Measurements from ENCODE around the gene HELZ. TPM values are rescaled to one million over a fixed set of nuclear protein-coding genes. Genes with fewer than 3 reads are reported as not detected.

Gene HELZ
- total and polyA plus RNA-seq, 2 donors (not counting 1 experiment from before 2014, with no cell fraction given), result 10.4 to 97.8 TPM

GRCh38 chr17:67216578-67217320, 28.2 kb downstream of the HELZ start:
- ATAC-seq (ENCODE audit: low read depth) (no peak), DNase-seq (no peak)
- Histone ChIP-seq H3K36me3 (replicated peaks in 1 of 2; ENCODE audit: control extremely low read depth in 1 of 2, control insufficient read depth in 1 of 2, extremely low read depth in 1 of 2, insufficient read depth in 2 of 2, low read length in 1 of 2) (peaks cover 3 to 48% of the 10 kb centered on the region in 2 experiments), H3K79me2 (ENCODE audit: control insufficient read depth, insufficient read depth, low read length) (peaks cover 64% of the 10 kb centered on the region), H2AFZ (ENCODE audit: insufficient read depth, low read depth, low read length, poor library complexity, severe bottlenecking) (no peak overlapping the region), H3K4me2 (replicated peaks; ENCODE audit: low read depth, low read length, poor library complexity, severe bottlenecking) (no peak overlapping the region), H3K9me3 (ENCODE audit: control extremely low read depth in 1 of 3, control insufficient read depth in 2 of 3, insufficient read depth in 1 of 3, low read length in 2 of 3) (no peaks in the 10 kb centered on the region), H3K27ac (ENCODE audit: low read length in 2 of 2) (no peak overlapping the region), H3K4me3 (ENCODE audit: control extremely low read depth in 1 of 5, extremely low read depth in 1 of 5, insufficient read depth in 1 of 5, low read depth in 2 of 5, low read length in 4 of 5) (no peak overlapping the region), H3K27me3 (replicated peaks in 1 of 4; ENCODE audit: control extremely low read depth in 1 of 4, control insufficient read depth in 3 of 4, insufficient read depth in 4 of 4, low read length in 3 of 4) (no peaks in the 10 kb centered on the region), H4K20me1 (ENCODE audit: control insufficient read depth, insufficient read depth, low read length, poor library complexity, severe bottlenecking) (peaks cover 67% of the 10 kb centered on the region), H3K4me1 (ENCODE audit: control insufficient read depth in 2 of 2, insufficient read depth in 2 of 2, low read length in 2 of 2) (no peaks in the 10 kb centered on the region), H3K9ac (ENCODE audit: low read length) (no peak overlapping the region)
- TF ChIP-seq EZH2 (IDR thresholded peaks at IDR 0.05; ENCODE audit: borderline replicate concordance, insufficient read depth, low read depth, low read length, poor library complexity, severe bottlenecking) (no peak), CTCF (IDR thresholded peaks at IDR 0.05) (no peak)
- Mint-ChIP-seq H3K9me3 (ENCODE audit: insufficient read depth) (no peaks in the 10 kb centered on the region), H3K27me3 (no peaks in the 10 kb centered on the region), H3K27ac (no peak overlapping the region), H3K4me1 (peaks cover 4% of the 10 kb centered on the region), H3K4me3 (no peak overlapping the region)
- POLR2A ChIA-PET, result no interaction called here
- CTCF ChIA-PET, result no interaction called here
- whole genome bisulfite sequencing (ENCODE audit: insufficient coverage), result 94% methylated on average over 10 of the region's 10 CpGs
- intact Hi-C loops (cut with micrococcal nuclease), result no loop called here

- no peak for DNase-seq
- WGBS (ENCODE audit: insufficient coverage), result 94% methylated on average over 4 of the region's 7 CpGs
- H4K20me1 ChIP-seq (ENCODE audit: control insufficient read depth, insufficient read depth, low read length, poor library complexity, severe bottlenecking), result peaks cover 60% of the 10 kb centered on the region
- Mint-ChIP-seq H3K4me3 (no peak overlapping the region), H3K4me1 (no peaks in the 10 kb centered on the region), H3K9me3 (ENCODE audit: insufficient read depth) (no peaks in the 10 kb centered on the region), H3K27me3 (no peaks in the 10 kb centered on the region), H3K27ac (no peak overlapping the region)
- CTCF ChIA-PET, result interaction anchor here (0.6 kb wide), 1 partner anchor 657 kb away, joined by 3 read pairs; no protein-coding TSS in a partner anchor
- no peak overlapping the region for H3K9ac ChIP-seq (ENCODE audit: low read length)
- no peak overlapping the region for H3K27ac ChIP-seq (ENCODE audit: low read length in 2 of 2)
- no peaks in the 10 kb centered on the region for H3K9me3 ChIP-seq (ENCODE audit: control extremely low read depth in 1 of 3, control insufficient read depth in 2 of 3, insufficient read depth in 1 of 3, low read length in 2 of 3)
- no peak overlapping the region for H3K4me2 ChIP-seq (replicated peaks; ENCODE audit: low read depth, low read length, poor library complexity, severe bottlenecking)
- POLR2A ChIA-PET, result no interaction called here
- no peaks in the 10 kb centered on the region for H3K4me1 ChIP-seq (ENCODE audit: control insufficient read depth in 2 of 2, insufficient read depth in 2 of 2, low read length in 2 of 2)
- peaks cover 59% of the 10 kb centered on the region for H3K79me2 ChIP-seq (ENCODE audit: control insufficient read depth, insufficient read depth, low read length)
- H3K27me3 ChIP-seq (replicated peaks in 1 of 4; ENCODE audit: control extremely low read depth in 1 of 4, control insufficient read depth in 3 of 4, insufficient read depth in 4 of 4, low read length in 3 of 4), result no peaks in the 10 kb centered on the region
- no peak for TF ChIP-seq EZH2 (IDR thresholded peaks at IDR 0.05; ENCODE audit: borderline replicate concordance, insufficient read depth, low read depth, low read length, poor library complexity, severe bottlenecking)
- TF ChIP-seq CTCF (IDR thresholded peaks at IDR 0.05), result no peak
- H2AFZ ChIP-seq (ENCODE audit: insufficient read depth, low read depth, low read length, poor library complexity, severe bottlenecking), result no peak overlapping the region
- intact Hi-C loops (cut with micrococcal nuclease), result no loop called here
- peaks cover 3 to 48% of the 10 kb centered on the region in 2 experiments for H3K36me3 ChIP-seq (replicated peaks in 1 of 2; ENCODE audit: control extremely low read depth in 1 of 2, control insufficient read depth in 1 of 2, extremely low read depth in 1 of 2, insufficient read depth in 2 of 2, low read length in 1 of 2)
- H3K4me3 ChIP-seq (ENCODE audit: control extremely low read depth in 1 of 5, extremely low read depth in 1 of 5, insufficient read depth in 1 of 5, low read depth in 2 of 5, low read length in 4 of 5), result no peak overlapping the region
- no peak for ATAC-seq (ENCODE audit: low read depth)
These were observed 29.0 kb downstream of the HELZ start for GRCh38 chr17:67215991-67216421.

Data from B cell (primary cell).